Fibroblast of the aortic adventitia (primary cell): ENCODE results near the gene FGFBP1. TPM values are rescaled to one million over a fixed set of nuclear protein-coding genes. Genes with fewer than 3 reads are reported as not detected.
A peak's percentile ranks its signal among the peaks of the same experiment; 100 is the strongest.
"Not testable (repeated sequence)": the region's sequence is repeated elsewhere in the genome, so short reads cannot be mapped to it uniquely, and the experiment has no call there.

ENCODE experiments used
- DNase-seq: peaks from one replicate; pipeline ENCODE4 v3.0.0-alpha.2; 2010; ENCODE audit warnings: low read depth
- H3K4me3 ChIP-seq: 2 replicates; pipeline ENCODE4 v1.5.1; 2011; ENCODE audit warnings: low read depth, mild to moderate bottlenecking, control low read depth, low read length, moderate library complexity
- total RNA-seq: library from RNA; depleted of rRNA; stranded (reverse); fragments of >200 nt; gene quantifications from 2 replicates; pipeline ENCODE4 v1.2.3, GENCODE V29; 2012; ENCODE audit warnings: low replicate concordance
- TF ChIP-seq, protein P1 (sequence below): IDR thresholded peaks from 2 replicates; pipeline ENCODE4 v1.5.1; 2011; ENCODE audit warnings: mild to moderate bottlenecking, low read length, control low read depth, inconsistent platforms; ENCODE audit not compliant: insufficient read depth

Gene FGFBP1
- total RNA-seq, 1 donor = not detected

DNA sequence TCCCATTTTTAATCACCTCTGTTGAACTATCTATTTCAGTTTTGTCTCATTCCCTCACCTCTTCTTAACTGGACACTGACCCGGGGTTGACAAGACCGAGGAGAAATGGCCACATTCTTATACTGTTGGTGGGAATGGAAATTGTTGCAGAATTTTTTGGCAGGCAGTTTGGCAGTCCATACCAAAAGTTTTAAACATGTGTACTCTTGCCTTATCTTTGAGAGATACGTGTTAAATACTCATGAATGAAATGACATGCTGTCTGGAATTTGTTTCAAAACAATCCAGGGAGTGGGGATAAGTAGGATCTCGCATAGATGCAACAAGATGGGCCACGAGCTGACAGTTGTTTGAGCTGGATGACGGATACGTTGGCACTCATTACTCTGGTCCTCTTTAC, 12.1 kb downstream of the FGFBP1 start:
- H3K4me3 ChIP-seq = no peak overlapping the region
- TF ChIP-seq, protein P1, sequence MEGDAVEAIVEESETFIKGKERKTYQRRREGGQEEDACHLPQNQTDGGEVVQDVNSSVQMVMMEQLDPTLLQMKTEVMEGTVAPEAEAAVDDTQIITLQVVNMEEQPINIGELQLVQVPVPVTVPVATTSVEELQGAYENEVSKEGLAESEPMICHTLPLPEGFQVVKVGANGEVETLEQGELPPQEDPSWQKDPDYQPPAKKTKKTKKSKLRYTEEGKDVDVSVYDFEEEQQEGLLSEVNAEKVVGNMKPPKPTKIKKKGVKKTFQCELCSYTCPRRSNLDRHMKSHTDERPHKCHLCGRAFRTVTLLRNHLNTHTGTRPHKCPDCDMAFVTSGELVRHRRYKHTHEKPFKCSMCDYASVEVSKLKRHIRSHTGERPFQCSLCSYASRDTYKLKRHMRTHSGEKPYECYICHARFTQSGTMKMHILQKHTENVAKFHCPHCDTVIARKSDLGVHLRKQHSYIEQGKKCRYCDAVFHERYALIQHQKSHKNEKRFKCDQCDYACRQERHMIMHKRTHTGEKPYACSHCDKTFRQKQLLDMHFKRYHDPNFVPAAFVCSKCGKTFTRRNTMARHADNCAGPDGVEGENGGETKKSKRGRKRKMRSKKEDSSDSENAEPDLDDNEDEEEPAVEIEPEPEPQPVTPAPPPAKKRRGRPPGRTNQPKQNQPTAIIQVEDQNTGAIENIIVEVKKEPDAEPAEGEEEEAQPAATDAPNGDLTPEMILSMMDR = no peak
- peak; percentile 65 for DNase-seq

DNA sequence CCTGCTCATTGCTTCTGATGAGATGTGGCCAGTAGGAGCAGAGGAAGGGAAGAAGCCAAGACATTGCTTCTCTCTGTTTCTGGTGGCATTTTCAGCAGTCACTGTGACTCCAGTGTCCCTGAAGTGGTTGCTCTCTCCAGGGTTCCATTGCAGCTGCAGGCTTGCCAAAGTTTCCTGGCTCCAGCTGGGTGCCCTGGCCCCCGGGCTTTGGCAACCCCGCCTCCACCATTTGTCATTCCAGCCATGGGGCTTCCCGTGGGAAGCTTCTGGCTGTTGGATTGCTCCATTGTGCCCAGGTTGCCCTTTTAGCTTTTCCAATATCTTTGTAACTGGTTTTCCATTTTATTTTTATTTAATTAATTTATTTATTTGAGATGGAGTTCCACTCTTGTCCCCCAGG, 12.7 kb downstream of the FGFBP1 start:
- no peak for DNase-seq
- H3K4me3 ChIP-seq = no peak overlapping the region
- TF ChIP-seq, protein P1 = no peak

DNA sequence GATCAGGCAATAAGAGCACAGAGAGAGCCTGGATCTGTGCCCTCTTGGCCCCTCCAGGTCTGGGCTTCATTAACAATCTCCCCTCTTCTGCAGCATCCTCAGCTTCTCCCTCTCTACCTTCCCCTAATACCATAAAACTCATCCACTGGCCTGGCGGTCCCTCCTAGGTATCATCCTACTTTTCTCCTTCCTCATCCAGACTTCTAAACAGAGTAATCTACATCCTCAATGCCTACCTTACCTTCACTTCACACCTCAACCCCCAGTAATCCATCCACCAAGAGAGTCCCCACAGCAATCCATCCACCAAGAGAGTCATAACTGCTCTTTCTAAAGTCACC, 17.0 kb downstream of the FGFBP1 start:
- no peak for DNase-seq
- H3K4me3 ChIP-seq = no peak overlapping the region
- TF ChIP-seq, protein P1 = no peak

DNA sequence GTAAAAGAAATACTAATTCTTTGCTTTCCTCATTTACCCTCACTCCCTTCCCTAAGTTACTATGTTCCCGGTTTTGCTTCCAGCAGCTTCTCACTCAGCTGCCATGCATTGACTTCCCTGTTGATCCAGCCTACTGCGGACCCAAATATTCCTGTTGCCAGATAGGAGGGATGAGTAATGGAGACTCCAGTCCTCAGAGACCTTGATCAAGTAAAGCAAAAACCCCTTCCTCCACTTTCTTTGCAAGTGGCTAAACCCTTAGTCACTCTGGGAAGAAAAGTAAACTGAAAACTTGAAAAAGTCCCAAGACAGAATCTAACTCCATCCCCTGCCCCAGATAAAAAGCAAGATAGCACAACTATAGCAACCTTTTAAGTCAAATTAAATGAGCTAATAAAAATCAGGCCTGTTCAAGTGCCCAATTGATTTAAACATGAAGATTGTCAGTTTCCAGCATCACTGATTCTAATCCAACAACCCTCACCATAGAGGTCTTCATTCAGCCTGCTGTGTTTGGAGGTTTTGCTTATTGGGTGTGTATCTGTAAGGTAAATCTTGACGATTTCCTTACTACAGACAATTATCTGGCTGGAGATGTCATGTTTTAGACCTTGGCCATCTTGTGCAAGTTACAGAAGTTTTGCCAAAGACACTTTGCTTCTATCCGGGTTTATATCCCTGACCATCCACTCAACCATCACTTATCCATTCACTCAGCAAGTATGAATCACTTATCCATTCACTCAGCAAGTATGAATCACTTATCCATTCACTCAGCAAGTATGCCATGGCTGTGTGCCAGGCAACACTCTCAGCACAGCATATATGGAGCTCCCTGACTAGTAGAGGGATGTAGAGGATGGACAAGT, 17.6 kb downstream of the FGFBP1 start:
- DNase-seq = peak; percentile 98
- no peak overlapping the region for H3K4me3 ChIP-seq
- TF ChIP-seq, protein P1 = no peak

DNA sequence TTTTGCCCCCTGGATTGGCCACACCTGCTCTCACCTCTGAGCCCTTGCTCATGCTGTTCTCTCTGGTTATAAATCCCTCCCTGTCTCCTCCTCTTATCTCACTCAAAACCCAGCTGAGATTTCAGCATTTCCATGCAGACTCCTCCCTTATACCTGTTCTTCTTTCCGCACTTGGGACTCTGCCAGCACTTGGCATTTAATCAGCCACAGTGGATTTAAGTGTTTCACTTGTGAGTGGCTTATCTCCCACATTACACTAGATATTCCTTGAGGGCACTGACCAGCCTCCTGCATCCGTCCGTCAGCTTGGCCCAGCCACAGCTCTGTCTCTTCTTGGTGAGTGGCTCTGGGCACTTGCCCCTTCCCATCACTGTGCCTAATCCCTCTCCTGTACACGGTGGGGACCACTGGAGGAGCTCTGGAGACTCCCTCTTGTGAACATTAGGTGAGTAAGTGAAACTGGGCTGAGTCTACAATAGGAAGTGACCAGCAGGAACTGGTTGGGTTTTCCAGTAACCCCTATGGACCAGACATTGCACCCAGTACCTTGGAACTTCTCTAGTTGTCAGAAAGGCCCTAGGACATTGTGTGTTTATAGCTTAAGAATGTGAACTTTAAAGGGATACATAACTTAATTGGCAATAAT, 19.9 kb downstream of the FGFBP1 start:
- H3K4me3 ChIP-seq = no peak overlapping the region
- TF ChIP-seq, protein P1 = no peak
- DNase-seq = no peak

DNA sequence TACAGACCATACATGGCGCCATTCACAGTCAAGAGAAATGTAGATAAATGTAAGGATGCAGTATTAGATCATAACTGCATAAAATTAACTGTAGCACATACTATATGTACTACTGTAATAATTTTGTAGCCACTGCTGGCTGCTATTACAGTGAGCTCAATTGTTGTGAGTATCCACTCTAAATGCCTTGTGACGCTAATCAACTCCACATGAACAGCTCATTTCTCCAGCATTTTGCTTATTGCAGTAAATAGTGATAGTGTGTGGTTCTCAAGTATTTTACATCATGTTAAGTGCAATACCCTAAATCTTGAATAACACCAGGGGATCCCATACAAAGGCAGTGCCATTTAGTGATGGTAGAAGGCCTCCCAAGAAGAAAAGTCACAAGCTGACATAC, 21.2 kb downstream of the FGFBP1 start:
- peak; percentile 53 for DNase-seq
- TF ChIP-seq, protein P1 = no peak
- no peak overlapping the region for H3K4me3 ChIP-seq

DNA sequence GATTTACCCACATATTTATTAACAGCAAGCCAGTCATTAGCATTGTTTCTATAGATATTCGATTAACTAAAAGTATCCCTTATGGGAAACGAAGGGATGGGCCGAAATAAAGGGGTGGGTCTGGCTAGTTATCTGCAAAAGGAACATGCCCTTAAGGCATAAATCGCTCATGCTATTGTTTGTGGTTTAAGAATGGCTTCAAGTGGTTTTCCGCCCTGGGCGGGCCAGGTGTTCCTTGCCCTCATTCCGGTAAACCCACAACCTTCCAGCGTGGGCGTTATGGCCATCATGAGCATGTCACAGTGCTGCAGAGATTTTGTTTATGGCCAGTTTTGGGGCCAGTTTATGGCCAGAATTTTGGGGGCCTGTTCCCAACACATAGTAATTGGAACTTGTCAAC, 22.2 kb downstream of the FGFBP1 start:
- H3K4me3 ChIP-seq, DNase-seq: not testable (repeated sequence)
